Fibroblast of skin of right quadriceps (primary cell): ENCODE results near the gene APOO.

Experiments used
- DNase-seq: peaks from one replicate; pipeline ENCODE4 v3.0.0-alpha.2; 2013

Gene APOO

DNA sequence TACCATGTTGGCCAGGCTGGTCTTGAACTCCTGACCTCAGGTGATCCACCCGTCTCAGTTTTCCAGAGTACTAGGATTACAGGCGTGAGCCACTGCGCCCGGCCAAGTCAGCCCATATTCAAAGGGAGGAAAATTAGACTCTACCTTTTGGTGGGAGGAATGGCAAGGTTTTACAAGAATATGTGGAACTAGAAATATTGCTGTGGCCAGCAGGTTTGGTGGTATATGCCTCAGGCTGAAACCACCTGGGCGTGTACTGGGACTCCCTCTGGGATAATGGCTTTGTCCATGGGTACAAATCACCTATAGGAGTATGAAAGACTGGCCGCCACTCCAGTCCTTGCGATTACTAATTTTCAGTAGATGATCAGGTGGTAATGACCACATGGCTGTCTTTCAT lies 92.4 kb downstream of the APOO start:
- DNase-seq: no peak

DNA sequence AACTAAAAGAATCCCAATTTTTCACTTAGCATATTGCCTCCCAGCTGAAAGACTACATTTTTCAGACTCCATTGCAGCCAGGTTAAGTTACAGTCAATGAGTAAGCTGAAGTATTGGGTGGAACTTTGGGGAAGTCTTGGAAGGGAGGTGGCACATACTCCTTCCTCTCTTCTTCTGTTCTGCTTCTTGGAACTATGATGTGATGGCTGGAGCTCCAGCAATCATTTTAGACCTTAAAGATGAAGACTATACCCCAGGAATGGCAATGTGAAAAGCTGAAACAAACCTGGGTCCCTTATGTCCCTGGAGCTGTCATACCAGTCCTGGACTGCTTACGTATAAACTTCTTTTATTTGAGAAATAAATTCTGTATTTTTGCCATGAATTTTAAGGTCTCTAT lies 93.9 kb downstream of the APOO start:
- no peak for DNase-seq

DNA sequence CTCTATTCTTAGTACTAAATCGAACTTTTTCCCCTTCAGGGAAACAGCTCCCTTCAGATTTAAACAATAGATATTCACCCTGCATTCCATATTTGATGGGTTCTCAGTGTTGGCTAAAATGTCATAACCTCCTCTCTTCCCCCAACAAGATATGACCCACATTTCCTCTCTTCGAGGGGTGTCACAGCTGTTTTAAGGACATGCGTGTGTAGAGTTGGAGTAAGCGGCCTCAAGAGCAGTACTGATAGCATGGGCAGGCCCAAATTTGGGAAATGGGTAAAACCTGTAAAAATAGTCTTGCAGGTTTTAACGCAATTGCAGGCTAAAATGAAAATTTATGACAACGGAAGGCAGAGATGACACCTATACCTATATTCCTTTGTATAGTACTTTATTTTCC lies 96.1 kb downstream of the APOO start:
- no peak for DNase-seq

DNA sequence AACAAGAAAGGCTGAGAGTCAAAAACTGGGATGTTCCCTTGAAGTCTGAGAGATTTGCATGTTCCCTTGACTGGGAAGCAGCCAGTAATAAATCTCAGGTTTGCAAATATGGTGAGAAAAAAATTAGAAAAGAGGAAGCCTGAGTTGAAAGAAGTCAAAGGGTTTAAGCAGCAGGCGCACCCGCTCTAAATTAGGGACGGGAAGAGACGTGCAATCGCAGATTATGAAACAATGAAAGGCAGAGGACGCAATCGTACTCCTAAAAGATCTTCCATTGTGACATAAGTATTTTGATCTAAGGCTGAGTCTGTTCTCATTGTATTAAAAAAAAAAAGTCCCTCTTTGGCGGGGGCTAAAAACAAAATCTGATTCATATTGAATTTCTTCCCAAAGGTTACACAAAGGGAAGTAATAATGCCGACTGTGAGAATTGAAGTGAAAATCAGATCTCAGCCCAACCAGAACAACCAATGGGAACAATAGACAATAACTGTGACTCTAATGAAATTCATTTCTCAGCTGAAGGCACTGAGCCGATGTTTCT lies 96.6 kb downstream of the APOO start:
- no peak for DNase-seq

DNA sequence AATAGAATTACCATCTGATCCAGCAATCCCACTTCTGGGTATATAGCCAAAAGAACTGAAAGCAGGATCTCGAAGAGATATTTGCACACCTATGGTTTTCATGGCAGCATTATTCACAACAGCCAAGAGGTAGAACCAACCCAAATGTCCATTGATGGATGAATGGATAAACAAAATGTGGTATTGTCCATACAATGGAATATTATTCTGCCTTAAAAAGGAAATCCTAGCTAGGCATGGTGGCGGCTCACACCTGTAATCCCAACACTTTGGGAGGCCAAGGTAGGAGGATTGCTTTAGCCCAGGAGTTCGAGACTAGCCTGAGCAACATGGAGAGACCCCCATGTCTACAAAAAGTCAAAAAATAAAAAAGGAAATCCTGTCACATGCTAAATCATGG lies 97.5 kb downstream of the APOO start:
- DNase-seq: no peak

DNA sequence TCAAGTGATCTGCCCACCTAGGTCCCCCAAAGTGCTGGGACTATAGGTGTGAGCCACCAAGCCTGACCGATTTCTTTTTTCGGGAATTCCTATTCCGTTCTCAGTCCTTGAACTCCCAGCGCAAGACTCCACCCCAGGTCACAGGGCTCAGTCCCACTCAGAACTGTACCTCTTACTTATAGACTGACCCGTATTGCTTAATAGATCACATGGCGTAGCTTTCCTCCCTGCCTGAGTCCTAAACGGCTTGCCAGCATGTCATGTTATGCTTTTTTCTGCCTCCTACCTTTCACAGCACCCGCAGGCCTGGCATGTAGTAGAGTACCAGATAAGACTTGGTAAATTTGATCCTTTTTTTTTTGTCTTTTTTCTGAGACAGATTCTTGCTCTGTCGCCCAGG lies 102.3 kb downstream of the APOO start:
- DNase-seq: no peak

DNA sequence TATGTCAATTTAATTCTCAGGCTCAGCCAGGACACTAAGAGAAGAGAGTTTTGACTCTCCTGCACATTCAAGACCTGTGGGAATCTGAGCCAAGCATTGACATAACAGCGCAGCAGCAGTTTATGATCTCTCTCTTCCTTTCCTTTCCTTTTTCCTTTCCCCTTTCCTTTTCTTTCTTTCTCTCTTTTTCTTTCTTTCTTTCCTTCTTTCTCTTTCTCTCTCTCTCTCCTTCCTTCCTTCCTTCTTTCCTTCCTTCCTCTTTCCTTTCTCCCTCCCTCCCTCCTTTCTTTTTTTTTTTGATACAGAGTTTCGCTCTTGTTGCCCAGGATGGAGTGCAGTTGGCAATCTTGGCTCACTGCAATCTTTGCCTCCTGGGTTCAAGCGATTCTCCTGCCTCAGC lies 103.2 kb downstream of the APOO start:
- DNase-seq: no peak

DNA sequence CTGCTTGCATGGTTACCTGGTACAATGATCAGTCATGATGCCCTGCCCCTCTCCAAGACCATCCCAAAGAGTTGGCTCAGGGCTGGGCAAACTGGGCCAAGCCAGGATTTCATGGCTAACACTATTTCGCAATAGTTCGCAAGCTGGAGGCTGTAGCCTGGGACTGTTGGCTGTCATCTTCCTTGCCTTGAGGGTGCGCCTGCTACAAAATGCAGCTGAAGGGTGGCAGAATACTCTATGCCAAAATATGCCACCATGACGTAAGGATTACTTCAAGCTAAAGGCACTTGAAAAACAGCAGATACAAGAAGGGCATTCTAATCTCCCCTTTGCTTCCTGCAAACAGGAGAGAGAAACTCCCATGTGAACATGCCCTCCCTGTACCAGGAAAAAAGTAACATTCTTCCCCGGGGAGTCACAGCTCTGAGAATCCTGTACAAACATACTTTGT lies 103.8 kb downstream of the APOO start:
- DNase-seq: no peak

DNA sequence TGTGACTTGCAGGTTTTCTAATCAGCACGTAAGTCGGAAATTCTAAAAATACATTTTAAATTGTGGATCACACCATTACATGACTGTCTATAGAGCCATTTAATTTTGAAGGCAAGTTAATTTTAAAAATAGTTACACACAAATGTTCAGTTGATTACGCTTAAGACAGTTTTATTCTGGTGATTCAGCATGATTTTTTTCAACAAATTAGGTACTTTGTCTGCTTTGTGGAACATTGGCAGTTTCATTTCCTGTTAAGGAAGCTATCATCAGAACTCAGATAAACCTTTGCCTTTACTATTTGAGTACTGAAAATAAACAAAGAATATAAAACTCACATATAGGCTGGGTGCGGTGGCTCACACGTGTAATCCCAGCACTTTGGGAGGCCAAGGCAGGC lies 105.3 kb downstream of the APOO start:
- no peak for DNase-seq

DNA sequence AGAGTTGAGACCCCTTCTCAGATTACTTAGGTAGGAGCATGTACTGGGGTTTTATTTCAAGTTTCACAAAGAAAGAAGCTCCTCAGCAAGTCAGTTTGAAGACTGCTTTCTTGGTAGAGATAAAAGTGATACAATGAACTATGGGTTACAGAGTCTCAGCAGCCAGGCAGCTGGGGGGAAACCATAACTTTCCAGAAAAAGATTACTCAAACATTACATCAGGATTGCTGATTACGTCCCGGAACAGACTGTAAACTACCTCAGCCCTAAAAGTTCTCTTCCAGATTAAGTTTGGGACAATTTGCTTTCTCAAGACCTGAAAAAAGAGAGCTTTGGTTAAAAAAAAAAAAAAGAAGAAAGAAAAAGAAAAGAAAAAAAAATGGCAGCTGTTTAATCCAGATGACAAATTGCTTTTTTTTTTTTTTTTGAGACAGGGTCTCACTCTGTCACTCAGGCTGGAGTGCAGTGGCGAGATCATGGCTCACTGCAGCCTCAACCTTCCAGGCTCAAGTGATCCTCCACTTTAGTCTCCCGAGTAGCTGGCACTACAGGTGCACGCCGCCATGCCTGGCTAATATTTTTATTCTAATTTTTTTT lies 108.2 kb downstream of the APOO start:
- no peak for DNase-seq

DNA sequence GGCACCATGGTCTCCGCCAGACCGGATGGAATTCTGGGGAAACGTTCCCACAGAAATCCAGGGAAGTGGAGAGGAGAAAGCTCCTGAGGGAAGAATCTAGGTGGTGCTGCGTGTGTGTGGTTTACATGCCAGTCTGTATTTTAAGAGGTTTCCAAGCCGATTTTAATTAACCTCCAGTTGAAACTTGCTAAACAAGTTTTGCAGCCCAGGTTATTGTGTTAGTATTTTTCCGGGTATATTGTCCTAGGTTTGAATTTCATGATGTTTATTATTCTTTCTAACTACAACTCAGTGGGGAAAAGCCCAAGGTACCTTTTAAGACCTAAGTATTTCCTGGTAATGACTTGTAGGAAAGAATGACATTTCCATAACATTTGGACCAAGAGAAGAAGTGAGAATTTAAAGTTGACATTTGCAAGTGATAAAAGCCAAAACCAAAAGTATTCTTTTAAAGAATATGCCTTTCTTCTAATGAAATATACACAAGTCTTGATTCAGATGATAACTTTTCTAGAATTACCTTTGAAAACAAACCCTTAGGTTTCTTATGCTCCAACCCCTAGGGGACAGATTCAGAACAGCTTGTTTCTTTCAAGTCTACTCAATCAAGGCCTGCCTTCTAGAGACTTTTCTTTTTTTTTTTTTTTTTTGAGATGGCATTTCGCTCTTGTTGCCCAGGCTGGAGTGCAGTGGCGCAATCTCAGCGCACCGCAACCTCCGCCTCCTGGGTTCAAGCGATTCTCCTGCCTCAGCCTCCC lies 110.2 kb downstream of the APOO start:
- DNase-seq: no peak

DNA sequence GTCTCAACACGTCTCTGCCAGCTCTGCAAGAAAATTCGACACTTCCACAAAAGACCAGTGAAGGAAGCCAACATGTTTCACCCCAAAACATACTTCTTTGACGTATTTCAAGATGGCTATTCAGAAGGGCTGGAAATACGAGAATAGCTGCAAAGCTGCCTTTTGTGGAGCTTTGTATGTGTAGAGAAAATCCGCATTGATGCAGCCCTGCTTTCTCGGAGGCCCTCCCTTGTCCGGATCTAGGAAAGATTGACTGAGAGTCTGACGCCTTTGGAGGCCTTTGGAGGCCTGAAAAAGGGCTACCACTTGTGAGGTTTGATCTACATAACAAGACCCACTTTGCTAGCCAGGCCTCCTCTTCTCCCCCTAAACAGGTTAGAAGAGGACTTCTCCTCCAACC lies 112.5 kb downstream of the APOO start:
- no peak for DNase-seq

DNA sequence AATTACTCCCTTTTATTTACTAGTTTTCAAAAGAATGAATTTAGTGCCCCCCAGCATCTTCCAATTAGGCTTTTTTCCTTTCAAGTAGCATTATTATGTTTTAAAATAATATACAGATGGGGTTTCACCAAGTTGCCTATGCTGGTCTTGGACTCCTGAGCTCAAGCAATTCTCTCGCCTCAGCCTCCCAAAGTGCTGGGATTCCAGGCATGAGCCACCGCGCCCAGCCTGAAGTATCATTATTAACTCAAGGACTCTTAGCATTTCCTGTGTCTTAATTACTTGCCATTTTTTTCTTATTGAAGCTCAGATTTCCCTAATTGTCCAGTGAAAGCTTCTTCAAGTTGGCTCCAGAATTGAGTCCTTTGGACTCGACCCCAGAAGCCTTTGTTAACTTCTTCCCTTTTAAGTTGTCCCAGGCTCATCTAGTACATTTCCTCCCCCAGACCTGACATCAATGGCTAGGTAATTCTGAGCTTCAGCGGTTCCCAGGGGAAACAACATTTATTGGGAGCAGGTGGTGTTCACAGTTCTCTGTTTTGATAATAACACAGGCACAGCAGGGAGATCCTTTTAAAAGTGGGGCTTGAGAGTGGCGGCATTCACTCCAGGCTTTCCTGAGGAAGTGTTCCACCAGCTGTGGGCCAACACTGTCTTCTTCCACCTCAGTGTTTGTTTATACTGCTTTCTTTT lies 114.7 kb downstream of the APOO start:
- no peak for DNase-seq

DNA sequence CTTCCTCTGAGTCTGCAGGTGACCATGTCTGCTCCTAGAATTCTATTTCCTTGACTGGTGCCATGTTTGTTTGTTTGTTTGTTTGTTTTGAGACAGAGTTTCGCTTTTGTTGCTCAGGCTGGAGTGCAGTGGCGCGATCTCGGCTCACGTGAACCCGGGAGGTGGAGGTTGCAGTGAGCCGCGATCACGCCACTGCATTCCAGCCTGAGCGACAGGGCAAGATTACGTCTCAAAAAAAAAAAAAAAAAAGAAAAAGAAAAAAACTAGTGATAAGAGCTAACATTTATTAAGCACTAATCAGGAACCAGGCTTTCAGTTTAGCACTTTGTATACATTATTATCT lies 117.6 kb downstream of the APOO start:
- DNase-seq: no peak

DNA sequence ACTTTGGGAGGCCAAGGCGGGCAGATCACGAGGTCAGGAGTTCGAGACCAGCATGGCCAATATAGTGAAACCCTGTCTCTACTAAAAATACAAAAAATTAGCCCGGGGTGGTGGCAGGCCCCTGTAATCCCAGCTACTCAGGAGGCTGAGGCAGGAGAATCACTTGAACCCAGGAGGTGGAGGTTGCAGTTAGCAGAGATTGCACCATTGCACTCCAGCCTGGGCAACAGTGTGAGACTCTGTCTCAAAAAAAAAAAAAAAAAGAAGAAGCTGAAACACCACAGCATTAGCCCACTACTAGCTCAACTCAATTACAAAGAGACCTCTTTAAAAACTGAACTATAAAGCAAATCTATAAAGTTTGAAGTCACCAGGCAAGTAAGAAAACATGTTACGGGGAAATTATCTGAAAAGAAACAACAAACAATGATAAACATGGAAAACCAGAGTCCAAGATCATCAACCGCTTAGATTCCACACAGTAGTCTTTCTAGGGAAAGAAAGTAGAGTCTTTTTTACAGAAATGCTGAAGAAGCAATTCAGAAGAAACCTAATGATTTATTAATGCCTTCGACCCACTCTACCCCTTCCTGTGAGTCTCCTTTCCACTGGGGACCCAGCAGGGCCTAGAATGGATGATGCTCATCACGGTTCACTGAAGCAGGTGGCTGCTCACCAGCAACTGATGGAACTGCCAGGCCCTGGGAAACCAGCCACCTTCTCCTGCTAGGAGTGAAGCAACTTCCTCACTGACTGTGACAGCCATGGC lies 118.2 kb downstream of the APOO start:
- DNase-seq: no peak

DNA sequence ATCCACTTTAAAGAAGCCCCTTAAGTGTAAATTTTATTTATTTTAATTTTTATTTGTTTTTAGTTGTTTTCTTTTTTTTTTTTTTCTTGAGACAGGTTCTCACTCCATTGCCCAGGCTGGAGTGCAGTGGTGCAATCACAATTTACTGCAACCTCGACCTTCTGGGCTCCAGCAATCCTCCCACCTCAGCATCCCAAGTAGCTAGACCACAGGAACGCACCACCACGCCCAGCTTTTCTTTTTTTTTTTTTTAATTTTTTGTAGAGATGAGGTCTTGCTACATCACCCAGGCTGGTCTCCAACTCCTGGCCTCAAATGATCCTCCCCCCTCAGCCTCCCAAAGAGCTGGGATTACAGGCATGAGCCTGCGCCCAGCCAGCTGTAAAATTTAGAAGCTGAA lies 118.8 kb downstream of the APOO start:
- no peak for DNase-seq

DNA sequence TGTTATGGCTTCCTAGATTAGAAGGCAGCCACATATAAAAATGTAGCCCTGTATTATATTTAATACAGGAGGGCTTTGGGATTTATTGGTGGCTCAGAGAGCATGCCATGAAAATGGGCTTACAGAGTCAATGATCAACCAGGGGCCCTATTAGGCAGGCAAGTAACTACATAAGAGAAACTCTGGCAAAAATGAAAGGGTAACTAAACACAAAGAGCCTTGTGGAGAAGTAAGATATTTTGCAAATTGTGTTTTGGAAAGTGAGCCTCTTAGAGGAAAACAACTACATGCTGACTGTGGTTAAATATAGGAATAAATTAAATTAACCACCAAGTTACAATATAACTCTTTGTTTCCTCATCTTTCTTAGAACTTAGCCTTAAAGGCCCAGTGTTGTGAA lies 119.2 kb downstream of the APOO start:
- no peak for DNase-seq

DNA sequence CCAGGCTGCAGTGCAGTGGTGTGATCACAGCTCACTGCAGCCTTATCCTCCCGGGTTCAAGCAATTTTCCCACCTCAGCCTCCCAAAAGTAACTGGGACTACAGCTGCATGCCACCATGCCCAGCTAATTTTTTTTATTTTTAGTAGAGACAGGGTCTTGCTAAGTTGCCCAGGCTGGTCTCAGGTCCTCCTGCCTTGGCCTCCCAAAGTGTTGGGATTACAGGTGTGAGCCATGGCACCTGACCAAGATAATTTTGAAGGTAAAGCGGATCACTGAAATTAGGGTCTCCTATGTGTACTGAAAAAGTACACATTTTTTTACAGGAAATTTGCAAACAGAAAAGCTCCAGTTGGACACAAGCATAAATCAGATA lies 120.0 kb downstream of the APOO start:
- no peak for DNase-seq

DNA sequence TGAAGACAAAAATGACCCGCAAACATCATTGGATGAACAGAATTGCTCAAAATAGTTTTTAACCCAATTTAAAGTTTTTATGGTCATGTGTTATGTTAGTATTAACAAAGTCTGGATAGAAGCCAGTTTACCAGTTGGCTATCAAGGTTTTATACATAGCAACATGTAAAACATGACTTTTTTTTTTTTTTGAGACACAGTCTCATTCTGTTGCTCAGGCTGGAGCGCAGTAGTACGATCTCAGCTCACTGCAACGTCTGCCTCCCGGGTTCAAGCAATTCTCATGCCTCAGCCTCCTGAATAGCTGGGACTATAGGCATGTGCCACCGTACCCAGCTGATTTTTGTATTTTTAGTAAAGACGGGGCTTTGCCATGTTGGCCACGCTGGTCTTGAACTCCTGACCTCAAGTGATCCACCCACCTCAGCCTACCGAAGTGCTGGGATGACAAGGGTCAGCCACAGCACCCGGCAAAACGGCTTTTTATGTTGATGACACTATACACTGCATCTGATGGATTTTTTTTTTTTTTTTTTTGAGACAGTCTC lies 121.4 kb downstream of the APOO start:
- no peak for DNase-seq

DNA sequence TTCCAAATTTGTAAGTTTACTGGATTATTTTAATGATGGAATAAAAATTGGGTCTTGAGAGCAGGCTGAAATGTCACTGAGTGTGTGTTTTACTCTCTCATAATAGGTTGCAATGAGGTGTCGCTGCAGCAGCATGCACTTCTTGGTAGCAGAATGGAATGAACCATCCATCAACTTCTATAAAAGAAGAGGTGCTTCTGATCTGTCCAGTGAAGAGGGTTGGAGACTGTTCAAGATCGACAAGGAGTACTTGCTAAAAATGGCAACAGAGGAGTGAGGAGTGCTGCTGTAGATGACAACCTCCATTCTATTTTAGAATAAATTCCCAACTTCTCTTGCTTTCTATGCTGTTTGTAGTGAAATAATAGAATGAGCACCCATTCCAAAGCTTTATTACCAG lies 122.2 kb downstream of the APOO start:
- no peak for DNase-seq

DNA sequence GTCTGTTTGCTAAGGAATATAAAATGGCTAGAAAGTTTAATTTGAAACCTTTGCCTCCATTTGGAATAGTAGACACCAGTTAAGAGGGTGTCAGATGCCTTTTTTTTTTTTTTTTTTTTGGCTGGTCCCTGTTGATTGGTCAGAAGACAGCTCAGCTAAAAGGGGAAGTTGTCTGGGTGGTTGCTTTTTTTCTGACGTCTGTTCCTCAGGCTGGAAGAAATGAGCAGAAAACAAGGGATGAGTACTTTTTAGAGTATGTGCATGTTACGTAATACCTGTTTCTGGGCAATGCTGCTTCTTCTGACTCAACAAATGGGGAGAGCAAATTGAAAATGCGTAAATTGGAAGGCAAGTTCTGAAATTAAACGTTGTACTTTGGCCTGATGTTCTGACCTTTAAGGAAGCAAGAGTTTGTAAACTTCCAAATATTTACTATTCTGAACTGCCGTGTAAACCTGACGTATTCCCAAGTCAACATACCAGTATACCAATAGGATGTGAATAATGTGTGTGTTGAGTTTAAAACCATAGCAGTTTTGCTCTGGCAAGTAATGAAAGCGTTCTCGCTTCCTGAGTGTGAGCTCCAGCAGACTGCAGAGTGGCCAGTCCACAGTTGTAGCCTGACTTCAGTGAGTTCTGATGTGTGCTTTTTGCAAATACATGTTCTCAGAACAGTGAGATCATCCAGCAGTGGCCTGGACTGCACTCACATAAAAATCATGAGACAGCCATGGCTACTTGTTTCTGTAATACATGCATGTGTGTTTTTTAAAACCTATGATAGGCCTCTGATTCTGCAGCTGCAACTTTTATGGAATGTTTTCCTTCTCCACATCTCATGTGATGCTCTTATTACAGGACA lies 123.0 kb downstream of the APOO start:
- DNase-seq: peak; percentile 80
